ENCODE measurements around the gene P2RY12. TPM values are rescaled to one million over a fixed set of nuclear protein-coding genes. Genes with fewer than 3 reads are reported as not detected.

The P2RY12 gene
- polyA plus RNA-seq, 1 donor from 2014 or later = not detected

- Histone ChIP-seq H2AFZ (ENCODE audit: low read depth, low read length) (no peak overlapping the region), H3K9me3 (ENCODE audit: low read length) (no peaks in the 10 kb centered on the region), H3K4me2 (ENCODE audit: low read length) (no peak overlapping the region), H3K9me2 (ENCODE audit: insufficient read depth, low read length) (no peaks in the 10 kb centered on the region), H3K27ac (ENCODE audit: low read length) (no peak overlapping the region), H3K9ac (ENCODE audit: low read length) (no peak overlapping the region), H3F3A (ENCODE audit: insufficient read depth, low read length, poor library complexity, severe bottlenecking) (no peaks in the 10 kb centered on the region), H3K4me3 (ENCODE audit: low read length) (no peak overlapping the region), H3K36me3 (ENCODE audit: insufficient read depth, low read length) (no peaks in the 10 kb centered on the region), H4K20me1 (ENCODE audit: insufficient read depth) (peaks cover 4% of the 10 kb centered on the region), H3K27me3 (ENCODE audit: insufficient read depth, low read depth, low read length) (no peaks in the 10 kb centered on the region), H3K79me2 (replicated peaks; ENCODE audit: insufficient read depth, low read length) (no peaks in the 10 kb centered on the region)
- no peak for TF ChIP-seq POLR2AphosphoS5 (IDR thresholded peaks at IDR 0.05)
- peak; percentile 53 for TF ChIP-seq CTCF (IDR thresholded peaks at IDR 0.05; ENCODE audit: poor library complexity, severe bottlenecking)
These were observed 56.9 kb downstream of the P2RY12 start for GRCh38 chr3:151327571-151328198.

- Histone ChIP-seq H3F3A (ENCODE audit: insufficient read depth, low read length, poor library complexity, severe bottlenecking) (no peaks in the 10 kb centered on the region), H3K79me2 (replicated peaks; ENCODE audit: insufficient read depth, low read length) (no peaks in the 10 kb centered on the region), H3K27me3 (ENCODE audit: insufficient read depth, low read depth, low read length) (no peaks in the 10 kb centered on the region), H2AFZ (ENCODE audit: low read depth, low read length) (no peak overlapping the region), H3K4me3 (ENCODE audit: low read length) (no peak overlapping the region), H3K9ac (ENCODE audit: low read length) (no peak overlapping the region), H3K9me3 (ENCODE audit: low read length) (no peaks in the 10 kb centered on the region), H4K20me1 (ENCODE audit: insufficient read depth) (peaks cover 3% of the 10 kb centered on the region), H3K36me3 (ENCODE audit: insufficient read depth, low read length) (no peaks in the 10 kb centered on the region), H3K9me2 (ENCODE audit: insufficient read depth, low read length) (no peaks in the 10 kb centered on the region), H3K27ac (ENCODE audit: low read length) (no peak overlapping the region), H3K4me2 (ENCODE audit: low read length) (no peak overlapping the region)
- TF ChIP-seq TAF1 (IDR thresholded peaks at IDR 0.05; ENCODE audit: low read depth) = no peak
- TF ChIP-seq EP300 (conservative IDR thresholded peaks at IDR 0.05; ENCODE audit: poor library complexity, severe bottlenecking) = no peak
- no peak for TF ChIP-seq POLR2AphosphoS5 (IDR thresholded peaks at IDR 0.05)
- TF ChIP-seq RAD21 (conservative IDR thresholded peaks at IDR 0.05) = no peak
- no peak for TF ChIP-seq CTCF (IDR thresholded peaks at IDR 0.05; ENCODE audit: poor library complexity, severe bottlenecking)
- no peak for TF ChIP-seq EZH2 (IDR thresholded peaks at IDR 0.05; ENCODE audit: borderline replicate concordance, insufficient read depth, low read length, poor library complexity, severe bottlenecking)
- no peak for TF ChIP-seq SMC3 (conservative IDR thresholded peaks at IDR 0.05; ENCODE audit: poor library complexity)
- no peak for TF ChIP-seq REST (IDR thresholded peaks at IDR 0.05; ENCODE audit: borderline replicate concordance)
- TF ChIP-seq MXI1 (conservative IDR thresholded peaks at IDR 0.05; ENCODE audit: poor library complexity, severe bottlenecking) = no peak
These were observed 62.0 kb downstream of the P2RY12 start for GRCh38 chr3:151322511-151322910.
